ENCODE data around the gene EED.

DNA sequence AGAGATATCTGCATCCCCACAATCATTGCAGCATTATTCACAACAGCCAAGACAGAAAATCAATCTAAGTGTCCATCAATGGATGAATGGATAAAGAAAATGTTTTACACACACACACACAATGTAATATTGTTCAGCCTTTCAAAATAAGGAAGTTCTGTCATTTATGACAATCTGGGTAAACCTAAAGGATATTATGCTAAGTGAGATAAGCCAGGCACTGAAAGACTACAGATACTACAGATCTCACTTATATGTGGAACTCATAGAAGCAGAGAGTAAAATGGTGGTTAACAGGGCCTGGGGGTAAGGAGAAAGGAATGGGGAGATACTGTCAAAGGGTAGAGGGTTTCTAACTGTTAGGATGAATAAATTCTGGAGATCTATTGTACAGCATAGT is 36.0 kb upstream of the EED start:
- TF ChIP-seq, protein P1, sequence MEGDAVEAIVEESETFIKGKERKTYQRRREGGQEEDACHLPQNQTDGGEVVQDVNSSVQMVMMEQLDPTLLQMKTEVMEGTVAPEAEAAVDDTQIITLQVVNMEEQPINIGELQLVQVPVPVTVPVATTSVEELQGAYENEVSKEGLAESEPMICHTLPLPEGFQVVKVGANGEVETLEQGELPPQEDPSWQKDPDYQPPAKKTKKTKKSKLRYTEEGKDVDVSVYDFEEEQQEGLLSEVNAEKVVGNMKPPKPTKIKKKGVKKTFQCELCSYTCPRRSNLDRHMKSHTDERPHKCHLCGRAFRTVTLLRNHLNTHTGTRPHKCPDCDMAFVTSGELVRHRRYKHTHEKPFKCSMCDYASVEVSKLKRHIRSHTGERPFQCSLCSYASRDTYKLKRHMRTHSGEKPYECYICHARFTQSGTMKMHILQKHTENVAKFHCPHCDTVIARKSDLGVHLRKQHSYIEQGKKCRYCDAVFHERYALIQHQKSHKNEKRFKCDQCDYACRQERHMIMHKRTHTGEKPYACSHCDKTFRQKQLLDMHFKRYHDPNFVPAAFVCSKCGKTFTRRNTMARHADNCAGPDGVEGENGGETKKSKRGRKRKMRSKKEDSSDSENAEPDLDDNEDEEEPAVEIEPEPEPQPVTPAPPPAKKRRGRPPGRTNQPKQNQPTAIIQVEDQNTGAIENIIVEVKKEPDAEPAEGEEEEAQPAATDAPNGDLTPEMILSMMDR (IDR thresholded peaks at IDR 0.05; ENCODE audit: low read depth, low read length), result no peak
- TF ChIP-seq EZH2phosphoT487 (IDR thresholded peaks at IDR 0.05; ENCODE audit: low read depth), result no peak

All from OCI-LY3 (cell line).